Right lobe of liver (tissue), 4 donors: Measurements from ENCODE around the gene DOCK1.

Experiments used
- CTCF ChIP-seq, 4 donors: fragments of 200-600 bp in 3 of 4; fragments of 450-650 bp in 1 of 4; IDR thresholded peaks; one replicate each; pipeline versions ENCODE4 v1.5.1 to v1.8.0; 2016 to 2022; ENCODE audit warnings: antibody characterized with exemption in 4 of 4, mild to moderate bottlenecking in 2 of 4
- POLR2A ChIP-seq: fragments of 450-650 bp; IDR thresholded peaks from one replicate; pipeline ENCODE4 v1.6.1; 2017; ENCODE audit warnings: antibody characterized with exemption, mild to moderate bottlenecking
- donor health status: DM: no; HTN: no; CAD: no.
- donor health status: DM: no; HTN: no; CAD: no.
- donor health status: DM: no; HTN: yes; CAD: no.

- TF ChIP-seq CTCF (IDR thresholded peaks at IDR 0.05) (no peak), POLR2A (no peak)
These were observed 524.5 kb downstream of the DOCK1 start for GRCh38 chr10:127429601-127430312.
